GM19463 (cell line): ENCODE data around the gene GPR37L1.
"Not testable (repeated sequence)": the region's sequence is repeated elsewhere in the genome, so short reads cannot be mapped to it uniquely, and the experiment has no call there.

ENCODE experiments used
- ATAC-seq: cut with Tn5 transposase; IDR thresholded peaks from one replicate; pipeline ENCODE4 v1.9.1; 2021; ENCODE audit warnings: mild to moderate bottlenecking, moderate library complexity; ENCODE audit not compliant: unreplicated experiment

GPR37L1 gene

GRCh38 chr1:202133001-202133400 lies 10.3 kb downstream of the GPR37L1 start:
- ATAC-seq, result no peak

GRCh38 chr1:202133496-202133895 lies 10.8 kb downstream of the GPR37L1 start:
- ATAC-seq, result no peak

GRCh38 chr1:202133989-202134388 lies 11.3 kb downstream of the GPR37L1 start:
- ATAC-seq, result no peak

- no peak for ATAC-seq
Measured at GRCh38 chr1:202134645-202135172, 12.0 kb downstream of the GPR37L1 start.

- no peak for ATAC-seq
Measured at GRCh38 chr1:202135221-202135721, 12.6 kb downstream of the GPR37L1 start.

GRCh38 chr1:202140833-202141232 lies 18.1 kb downstream of the GPR37L1 start:
- no peak for ATAC-seq

GRCh38 chr1:202141468-202141867 lies 18.8 kb downstream of the GPR37L1 start:
- ATAC-seq, result not testable (repeated sequence)

- peak; percentile 22 for ATAC-seq
Measured at GRCh38 chr1:202143011-202143767, 20.5 kb downstream of the GPR37L1 start.

GRCh38 chr1:202143768-202144401 lies 21.2 kb downstream of the GPR37L1 start:
- ATAC-seq, result peak; percentile 49

- peak; percentile 63 for ATAC-seq
Measured at GRCh38 chr1:202144402-202145067, 21.8 kb downstream of the GPR37L1 start, which contains the start of gene ARL8A. ARL8A (minus strand) TSS chr1:202144737; CDS start chr1:202144572, 165 bp downstream.

GRCh38 chr1:202145068-202145743 lies 22.5 kb downstream of the GPR37L1 start:
- ATAC-seq, result no peak

- not testable (repeated sequence) for ATAC-seq
Measured at GRCh38 chr1:202145744-202146140, 23.0 kb downstream of the GPR37L1 start.

GRCh38 chr1:202146279-202146678 lies 23.6 kb downstream of the GPR37L1 start:
- ATAC-seq, result no peak

- no peak for ATAC-seq
Measured at GRCh38 chr1:202146993-202147392, 24.3 kb downstream of the GPR37L1 start.

GRCh38 chr1:202148391-202148790 lies 25.7 kb downstream of the GPR37L1 start:
- ATAC-seq, result no peak

GRCh38 chr1:202149566-202149965 lies 26.8 kb downstream of the GPR37L1 start:
- no peak for ATAC-seq

GRCh38 chr1:202150187-202150586 lies 27.5 kb downstream of the GPR37L1 start:
- ATAC-seq, result no peak

GRCh38 chr1:202150602-202151001 lies 27.9 kb downstream of the GPR37L1 start:
- ATAC-seq, result no peak

GRCh38 chr1:202151045-202151444 lies 28.3 kb downstream of the GPR37L1 start:
- no peak for ATAC-seq

- no peak for ATAC-seq
Measured at GRCh38 chr1:202152399-202152798, 29.7 kb downstream of the GPR37L1 start.

GRCh38 chr1:202153284-202153683 lies 30.6 kb downstream of the GPR37L1 start:
- no peak for ATAC-seq
